ENCODE measurements around the gene GRHPR. TPM values are rescaled to one million over a fixed set of nuclear protein-coding genes. Genes with fewer than 3 reads are reported as not detected.

GRHPR gene
- total RNA-seq, 2 experiments from 2014 or later: 106 to 135 TPM

- DNase-seq (ENCODE audit: low spot score): no peak
- Histone ChIP-seq H3K27ac (ENCODE audit: low read depth, low read length, poor library complexity, severe bottlenecking) (peak overlapping the region; percentile 74), H4K20me1 (ENCODE audit: insufficient read depth, low read length) (peaks cover 13% of the 10 kb centered on the region; the same call in 1 of the 2 replicates), H3K79me2 (ENCODE audit: insufficient read depth, low read depth, low read length) (peaks cover 50% of the 10 kb centered on the region), H3K4me3 (ENCODE audit: low read depth, low read length, poor library complexity, severe bottlenecking) (peak overlapping the region; percentile 89), H2AFZ (ENCODE audit: low read length) (no peak overlapping the region), H3K36me3 (ENCODE audit: insufficient read depth, low read length) (peaks cover 29% of the 10 kb centered on the region), H3K4me2 (ENCODE audit: low read length) (peak overlapping the region; percentile 79), H3K9me2 (ENCODE audit: insufficient read depth, low read length) (no peaks in the 10 kb centered on the region), H3K4me1 (ENCODE audit: insufficient read depth, low read length, poor library complexity, severe bottlenecking) (peaks cover 38% of the 10 kb centered on the region), H3K9me3 (ENCODE audit: low read length) (0 out of 2 replicates have a peak, but pooled peaks cover 3% of the 10 kb centered on the region)
- TF ChIP-seq EZH2phosphoT487 (IDR thresholded peaks at IDR 0.05; ENCODE audit: borderline replicate concordance, low read depth, low read length) (no peak), CTCF (conservative IDR thresholded peaks at IDR 0.05; ENCODE audit: low read length) (no peak)
- ChIA-PET CTCF (ENCODE audit: unreplicated experiment) (interaction anchor here (1.2 kb wide), 1 partner anchor 52 kb away, joined by 3 read pairs; no protein-coding TSS in a partner anchor), POLR2A (interaction anchor here (0.6 to 1.0 kb wide), 3 partner anchors 12 to 144 kb away, joined by 3 read pairs; no protein-coding TSS in a partner anchor)
- BruUV-seq (replicated peaks): TSS peak; percentile 67
- intact Hi-C loops (cut with micrococcal nuclease; ENCODE audit: unreplicated experiment): loop anchor here (2.0 to 10.0 kb wide), 3 partner anchors 41 to 889 kb away; partner anchors contain the start of genes GRHPR and MELK
These were observed 41.5 kb downstream of the GRHPR start for GRCh38 chr9:37464006-37464405.

- H3K4me3 ChIP-seq (ENCODE audit: low read depth, low read length, poor library complexity, severe bottlenecking): peak overlapping the region; percentile 89
- H3K4me1 ChIP-seq (ENCODE audit: insufficient read depth, low read length, poor library complexity, severe bottlenecking): peaks cover 38% of the 10 kb centered on the region
- TF ChIP-seq EZH2phosphoT487 (IDR thresholded peaks at IDR 0.05; ENCODE audit: borderline replicate concordance, low read depth, low read length) (no peak), CTCF (conservative IDR thresholded peaks at IDR 0.05; ENCODE audit: low read length) (no peak)
- peak overlapping the region; percentile 30; the same call in 1 of the 2 replicates for H2AFZ ChIP-seq (ENCODE audit: low read length)
- no peaks in the 10 kb centered on the region for H3K9me2 ChIP-seq (ENCODE audit: insufficient read depth, low read length)
- peak overlapping the region; percentile 79 for H3K4me2 ChIP-seq (ENCODE audit: low read length)
- H3K27ac ChIP-seq (ENCODE audit: low read depth, low read length, poor library complexity, severe bottlenecking): peak overlapping the region; percentile 74
- H3K79me2 ChIP-seq (ENCODE audit: insufficient read depth, low read depth, low read length): peaks cover 50% of the 10 kb centered on the region
- intact Hi-C loops (cut with micrococcal nuclease; ENCODE audit: unreplicated experiment): loop anchor here (2.0 to 10.0 kb wide), 3 partner anchors 42 to 890 kb away; partner anchors contain the start of genes GRHPR and MELK
- 0 out of 2 replicates have a peak, but pooled peaks cover 3% of the 10 kb centered on the region for H3K9me3 ChIP-seq (ENCODE audit: low read length)
- CTCF ChIA-PET (ENCODE audit: unreplicated experiment): interaction anchor here (1.2 kb wide), 1 partner anchor 53 kb away, joined by 3 read pairs; no protein-coding TSS in a partner anchor
- BruUV-seq (replicated peaks): no TSS peak
- peak; percentile 60 for DNase-seq (ENCODE audit: low spot score)
- POLR2A ChIA-PET: interaction anchor here (0.6 to 2.2 kb wide), 11 partner anchors 10 to 1349 kb away, joined by 3 to 5 read pairs (median 4); partner anchors contain the start of gene POLR1E
- H4K20me1 ChIP-seq (ENCODE audit: insufficient read depth, low read length): peaks cover 13% of the 10 kb centered on the region; the same call in 1 of the 2 replicates
- peaks cover 29% of the 10 kb centered on the region for H3K36me3 ChIP-seq (ENCODE audit: insufficient read depth, low read length)
These were observed 42.1 kb downstream of the GRHPR start for GRCh38 chr9:37464426-37465248.
